Measurements from ENCODE around the gene SLC15A1.

SLC15A1 gene

GRCh38 chr13:98771838-98772611, 19.6 kb upstream of the SLC15A1 start:
- H3K79me2 ChIP-seq (ENCODE audit: low read length) = no peaks in the 10 kb centered on the region
- no peaks in the 10 kb centered on the region for H3K4me1 ChIP-seq (ENCODE audit: low read length)
- H3K36me3 ChIP-seq (replicated peaks; ENCODE audit: insufficient read depth, low read length) = no peaks in the 10 kb centered on the region
- no peaks in the 10 kb centered on the region for H3K27me3 ChIP-seq (replicated peaks; ENCODE audit: insufficient read depth, low read length)
- H4K20me1 ChIP-seq (ENCODE audit: insufficient read depth, low read length) = no peaks in the 10 kb centered on the region
- no peak overlapping the region for H3K9ac ChIP-seq (ENCODE audit: low read length)
- TF ChIP-seq EZH2phosphoT487 (IDR thresholded peaks at IDR 0.05; ENCODE audit: low read length) = no peak
- no peak for TF ChIP-seq EZH2 (optimal IDR thresholded peaks at IDR 0.05; ENCODE audit: low read depth, low read length)
- no peak for TF ChIP-seq CTCF (IDR thresholded peaks at IDR 0.05; ENCODE audit: low read length)
- H3K9me2 ChIP-seq (replicated peaks; ENCODE audit: insufficient read depth, low read length) = no peaks in the 10 kb centered on the region
- DNase-seq = no peak
- no peak overlapping the region for H3K27ac ChIP-seq (ENCODE audit: low read length)
- no peak overlapping the region for H2AFZ ChIP-seq (ENCODE audit: low read length)
- H3K4me2 ChIP-seq (ENCODE audit: low read depth, low read length) = no peak overlapping the region
- no peaks in the 10 kb centered on the region for H3K9me3 ChIP-seq (replicated peaks; ENCODE audit: insufficient read depth, low read length)
- no peaks in the 10 kb centered on the region for H3F3A ChIP-seq (ENCODE audit: insufficient read depth, low read length)
- no peak overlapping the region for H3K4me3 ChIP-seq (ENCODE audit: low read length)

GRCh38 chr13:98769736-98770135, 17.3 kb upstream of the SLC15A1 start:
- Histone ChIP-seq H4K20me1 (ENCODE audit: insufficient read depth, low read length) (no peaks in the 10 kb centered on the region), H3K4me1 (ENCODE audit: low read length) (no peaks in the 10 kb centered on the region), H3K27ac (ENCODE audit: low read length) (no peak overlapping the region), H3K36me3 (replicated peaks; ENCODE audit: insufficient read depth, low read length) (no peaks in the 10 kb centered on the region), H2AFZ (ENCODE audit: low read length) (no peak overlapping the region), H3K27me3 (replicated peaks; ENCODE audit: insufficient read depth, low read length) (no peaks in the 10 kb centered on the region), H3K4me2 (ENCODE audit: low read depth, low read length) (no peak overlapping the region), H3F3A (ENCODE audit: insufficient read depth, low read length) (no peaks in the 10 kb centered on the region), H3K9me3 (replicated peaks; ENCODE audit: insufficient read depth, low read length) (no peaks in the 10 kb centered on the region), H3K9ac (ENCODE audit: low read length) (no peak overlapping the region), H3K4me3 (ENCODE audit: low read length) (no peak overlapping the region), H3K79me2 (ENCODE audit: low read length) (no peaks in the 10 kb centered on the region), H3K9me2 (replicated peaks; ENCODE audit: insufficient read depth, low read length) (no peaks in the 10 kb centered on the region)
- no peak for TF ChIP-seq EZH2 (optimal IDR thresholded peaks at IDR 0.05; ENCODE audit: low read depth, low read length)
- no peak for TF ChIP-seq CTCF (IDR thresholded peaks at IDR 0.05; ENCODE audit: low read length)
- TF ChIP-seq EZH2phosphoT487 (IDR thresholded peaks at IDR 0.05; ENCODE audit: low read length) = no peak
- DNase-seq = no peak

GRCh38 chr13:98768522-98768921, 16.1 kb upstream of the SLC15A1 start:
- no peak overlapping the region for H3K4me2 ChIP-seq (ENCODE audit: low read depth, low read length)
- H3K9ac ChIP-seq (ENCODE audit: low read length) = no peak overlapping the region
- H3K36me3 ChIP-seq (replicated peaks; ENCODE audit: insufficient read depth, low read length) = no peaks in the 10 kb centered on the region
- no peak overlapping the region for H3K27ac ChIP-seq (ENCODE audit: low read length)
- H3K9me3 ChIP-seq (replicated peaks; ENCODE audit: insufficient read depth, low read length) = no peaks in the 10 kb centered on the region
- H3K9me2 ChIP-seq (replicated peaks; ENCODE audit: insufficient read depth, low read length) = no peaks in the 10 kb centered on the region
- DNase-seq = no peak
- no peak overlapping the region for H2AFZ ChIP-seq (ENCODE audit: low read length)
- H3K4me3 ChIP-seq (ENCODE audit: low read length) = no peak overlapping the region
- TF ChIP-seq CTCF (IDR thresholded peaks at IDR 0.05; ENCODE audit: low read length) = no peak
- TF ChIP-seq EZH2phosphoT487 (IDR thresholded peaks at IDR 0.05; ENCODE audit: low read length) = no peak
- TF ChIP-seq EZH2 (optimal IDR thresholded peaks at IDR 0.05; ENCODE audit: low read depth, low read length) = no peak
- H4K20me1 ChIP-seq (ENCODE audit: insufficient read depth, low read length) = no peaks in the 10 kb centered on the region
- no peaks in the 10 kb centered on the region for H3F3A ChIP-seq (ENCODE audit: insufficient read depth, low read length)
- no peaks in the 10 kb centered on the region for H3K27me3 ChIP-seq (replicated peaks; ENCODE audit: insufficient read depth, low read length)
- no peaks in the 10 kb centered on the region for H3K4me1 ChIP-seq (ENCODE audit: low read length)
- H3K79me2 ChIP-seq (ENCODE audit: low read length) = no peaks in the 10 kb centered on the region

All from MM.1S (cell line).